GM20431 (cell line): ENCODE data around the gene SPSB1.

Experiments used
- in situ Hi-C: fragments of 300-500 bp; cut with MseI, MboI; formaldehyde crosslinking; loops from one replicate; pipeline ENCODE4 v1.15.0; 2020; ENCODE audit warnings: low sequenced_read_pairs; ENCODE audit not compliant: unreplicated experiment

Gene SPSB1

GRCh38 chr1:9356021-9356420 is 63.3 kb downstream of the SPSB1 start:
- in situ Hi-C loops = no loop called here

GRCh38 chr1:9356829-9357466 is 64.3 kb downstream of the SPSB1 start:
- in situ Hi-C loops = no loop called here

- in situ Hi-C loops = no loop called here
These were observed 65.3 kb downstream of the SPSB1 start for GRCh38 chr1:9357958-9358357.

GRCh38 chr1:9360371-9361064 is 67.8 kb downstream of the SPSB1 start:
- in situ Hi-C loops = no loop called here

- in situ Hi-C loops = no loop called here
These were observed 69.1 kb downstream of the SPSB1 start for GRCh38 chr1:9361630-9362260.

GRCh38 chr1:9362488-9362887 is 69.8 kb downstream of the SPSB1 start:
- in situ Hi-C loops = no loop called here

GRCh38 chr1:9363061-9363471 is 70.4 kb downstream of the SPSB1 start:
- in situ Hi-C loops = no loop called here

- in situ Hi-C loops = no loop called here
These were observed 73.6 kb downstream of the SPSB1 start for GRCh38 chr1:9366298-9366697.

GRCh38 chr1:9366943-9367780 is 74.5 kb downstream of the SPSB1 start:
- in situ Hi-C loops = no loop called here

- in situ Hi-C loops = no loop called here
These were observed 75.1 kb downstream of the SPSB1 start for GRCh38 chr1:9367806-9368205.

- in situ Hi-C loops = no loop called here
These were observed 75.7 kb downstream of the SPSB1 start for GRCh38 chr1:9368356-9368755.

- in situ Hi-C loops = no loop called here
These were observed 77.5 kb downstream of the SPSB1 start for GRCh38 chr1:9369964-9370788.

GRCh38 chr1:9371391-9371935 is 78.8 kb downstream of the SPSB1 start:
- in situ Hi-C loops = no loop called here

GRCh38 chr1:9371951-9372350 is 79.3 kb downstream of the SPSB1 start:
- in situ Hi-C loops = no loop called here

- in situ Hi-C loops = no loop called here
These were observed 80.9 kb downstream of the SPSB1 start for GRCh38 chr1:9373619-9374018.

GRCh38 chr1:9374748-9375341 is 82.2 kb downstream of the SPSB1 start:
- in situ Hi-C loops = no loop called here

- in situ Hi-C loops = no loop called here
These were observed 83.2 kb downstream of the SPSB1 start for GRCh38 chr1:9375912-9376311.

GRCh38 chr1:9376430-9376829 is 83.7 kb downstream of the SPSB1 start:
- in situ Hi-C loops = no loop called here

GRCh38 chr1:9376886-9377333 is 84.2 kb downstream of the SPSB1 start:
- in situ Hi-C loops = no loop called here
